Cerebellar cortex (tissue), 1 donor: ENCODE results near the gene S1PR4.
"Not testable (repeated sequence)": the region's sequence is repeated elsewhere in the genome, so short reads cannot be mapped to it uniquely, and the experiment has no call there.

ENCODE experiments used
- DNase-seq: peaks from one replicate; pipeline ENCODE4 v3.0.0-alpha.2; 2015; ENCODE audit warnings: low spot score

The S1PR4 gene

GRCh38 chr19:3194106-3195087, 15.8 kb downstream of the S1PR4 start:
- DNase-seq: no peak

- DNase-seq: peak; percentile 77
Measured at GRCh38 chr19:3196064-3196932, 17.7 kb downstream of the S1PR4 start.

DNA sequence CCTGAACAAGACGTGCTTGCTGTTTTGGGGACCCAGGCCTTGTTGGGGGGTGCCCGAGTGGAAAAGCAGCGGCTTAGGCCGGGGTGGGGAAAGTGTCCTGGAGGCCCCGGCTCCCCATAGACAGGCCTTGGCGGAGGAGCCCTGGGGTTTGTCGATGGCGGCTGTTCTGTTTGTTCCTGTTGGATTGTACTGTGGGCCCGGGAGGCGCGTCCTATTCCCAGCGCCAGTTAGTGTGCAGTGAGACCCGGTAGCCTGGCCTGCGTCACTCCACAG, 18.3 kb downstream of the S1PR4 start:
- peak; percentile 14 for DNase-seq

DNA sequence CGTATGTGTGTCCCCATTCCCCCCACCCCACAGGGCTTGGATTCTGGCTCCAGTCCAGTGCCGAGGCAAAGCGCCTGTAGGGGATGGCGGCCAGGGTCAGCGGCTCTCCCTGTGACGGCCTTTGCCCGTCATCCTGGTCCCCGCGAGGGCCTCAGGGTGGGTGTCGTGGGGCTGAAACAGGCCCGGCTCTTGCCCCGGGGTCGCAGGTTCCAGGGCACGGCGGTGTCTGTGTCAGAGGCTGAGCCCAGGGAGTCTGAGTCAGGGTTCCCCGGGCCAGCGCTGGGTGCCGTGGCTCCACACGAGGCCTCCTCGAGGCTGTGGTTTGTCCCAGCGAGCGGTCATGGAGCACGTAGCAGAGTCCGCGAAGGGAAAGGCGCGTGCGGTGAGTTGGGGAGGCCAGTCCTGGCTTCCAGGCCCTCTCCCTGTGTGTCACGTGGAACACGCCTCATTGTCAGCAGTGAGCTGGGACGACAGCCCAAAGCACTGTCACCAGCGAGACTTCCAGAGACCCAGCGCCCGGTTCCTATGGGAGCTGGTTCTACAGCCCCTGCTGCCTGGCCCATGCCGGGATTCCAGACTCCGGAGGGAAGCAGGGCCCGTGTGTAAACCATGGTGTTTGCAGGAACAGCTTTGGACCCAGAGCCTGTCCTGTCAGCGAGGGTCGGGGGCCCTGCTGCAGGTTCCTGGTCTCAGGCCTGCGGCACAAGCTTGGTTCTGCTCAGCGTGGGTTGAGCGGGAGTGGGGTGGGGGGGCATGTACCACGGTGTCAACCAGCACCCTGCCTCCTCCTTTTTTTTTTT, 20.5 kb downstream of the S1PR4 start:
- DNase-seq: peak; percentile 22

- no peak for DNase-seq
Measured at GRCh38 chr19:3201072-3201700, 22.6 kb downstream of the S1PR4 start.

DNA sequence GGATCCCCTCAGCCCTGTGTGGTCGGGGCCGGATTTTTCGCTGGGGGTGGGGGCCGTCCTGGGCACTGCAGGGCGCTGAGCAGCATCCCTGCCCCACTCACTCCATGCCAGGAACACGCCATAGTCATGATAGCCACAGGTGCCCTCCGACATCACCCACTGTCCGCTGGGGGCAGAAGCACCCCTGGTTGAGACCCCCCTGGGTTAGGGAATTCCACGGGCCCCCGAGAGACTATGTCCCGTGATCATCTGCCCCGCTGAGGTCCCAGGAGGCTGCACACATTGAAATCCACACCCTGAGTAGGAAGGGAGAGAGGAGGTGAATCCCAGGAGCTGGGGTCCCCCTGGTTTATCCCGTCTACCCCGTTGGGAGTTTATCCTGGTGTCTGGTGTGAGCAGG, 23.3 kb downstream of the S1PR4 start:
- DNase-seq: no peak

DNA sequence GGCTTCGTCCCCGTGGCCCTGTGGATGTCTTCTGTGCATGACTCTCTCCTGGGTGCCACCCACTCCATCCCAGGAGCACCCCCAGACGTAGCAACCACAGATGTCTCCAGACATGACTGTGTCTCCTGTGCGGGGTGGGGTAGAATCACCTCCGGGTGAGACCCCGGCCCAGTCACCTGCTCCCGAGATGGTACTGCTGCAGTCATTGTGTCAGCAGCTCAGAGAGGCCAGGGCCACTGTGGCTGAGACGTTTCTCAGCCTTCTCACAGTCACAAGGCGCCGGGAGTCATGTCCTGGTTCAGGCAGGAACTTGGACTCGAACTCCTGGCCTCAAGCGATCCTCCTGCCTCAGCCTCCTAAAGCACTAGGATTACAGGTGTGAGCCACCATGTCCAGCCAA, 23.8 kb downstream of the S1PR4 start:
- no peak for DNase-seq

DNA sequence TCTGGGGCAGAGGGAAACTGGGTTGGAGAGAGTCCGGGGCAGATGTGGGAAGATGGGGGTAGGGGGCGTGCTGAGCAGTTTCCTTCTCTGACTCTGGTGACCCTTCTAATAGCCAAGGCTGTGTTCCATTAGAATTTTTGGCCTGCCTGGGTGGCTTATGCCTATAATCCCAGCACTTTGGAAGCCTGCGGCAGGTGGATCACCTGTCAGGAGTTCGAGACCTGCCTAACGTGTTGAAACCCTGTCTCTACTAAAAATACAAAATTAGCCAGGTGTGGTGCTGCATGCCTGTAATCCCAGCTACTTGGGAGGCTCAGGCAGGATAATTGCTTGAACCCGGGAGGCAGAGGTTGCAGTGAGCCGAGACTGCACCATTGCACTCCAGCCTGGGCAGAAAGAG, 24.3 kb downstream of the S1PR4 start:
- not testable (repeated sequence) for DNase-seq

DNA sequence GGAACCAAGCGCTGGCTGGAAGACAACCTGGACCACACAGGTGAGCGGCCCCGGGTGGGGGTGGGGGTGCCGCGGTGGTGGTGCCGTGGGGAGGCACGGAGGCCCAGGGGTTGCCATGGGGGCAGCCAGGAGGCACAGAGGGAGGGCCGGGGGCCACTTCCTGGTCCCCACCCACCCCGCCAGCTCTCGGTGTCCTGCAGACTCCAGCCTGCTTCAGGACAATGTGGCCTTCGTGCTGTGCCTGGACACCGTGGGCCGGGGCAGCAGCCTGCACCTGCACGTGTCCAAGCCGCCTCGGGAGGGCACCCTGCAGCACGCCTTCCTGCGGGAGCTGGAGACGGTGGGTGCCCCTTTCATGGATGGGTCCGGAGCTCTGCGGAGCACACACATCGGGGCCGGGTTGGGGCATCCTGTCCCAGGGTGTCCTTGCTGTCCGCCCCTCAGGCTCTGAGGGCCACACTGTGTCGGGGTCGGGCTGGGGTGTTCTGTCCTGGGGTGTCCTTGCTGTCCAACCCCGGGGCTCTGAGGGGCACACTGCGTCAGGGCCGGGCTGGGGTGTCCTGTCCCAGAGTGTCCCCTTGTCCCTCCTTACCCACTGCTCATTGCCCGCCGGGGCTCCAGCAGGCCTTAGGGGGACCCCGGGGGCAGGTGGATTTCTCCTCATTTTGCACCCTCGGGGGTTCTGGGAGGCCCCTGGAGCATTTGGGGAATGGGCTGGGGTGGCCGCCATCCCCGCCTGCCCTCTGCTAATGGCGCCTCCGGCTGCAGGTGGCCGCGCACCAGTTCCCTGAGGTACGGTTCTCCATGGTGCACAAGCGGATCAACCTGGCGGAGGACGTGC, 25.5 kb downstream of the S1PR4 start:
- DNase-seq: no peak

GRCh38 chr19:3204646-3205275, 26.2 kb downstream of the S1PR4 start:
- DNase-seq: no peak

DNA sequence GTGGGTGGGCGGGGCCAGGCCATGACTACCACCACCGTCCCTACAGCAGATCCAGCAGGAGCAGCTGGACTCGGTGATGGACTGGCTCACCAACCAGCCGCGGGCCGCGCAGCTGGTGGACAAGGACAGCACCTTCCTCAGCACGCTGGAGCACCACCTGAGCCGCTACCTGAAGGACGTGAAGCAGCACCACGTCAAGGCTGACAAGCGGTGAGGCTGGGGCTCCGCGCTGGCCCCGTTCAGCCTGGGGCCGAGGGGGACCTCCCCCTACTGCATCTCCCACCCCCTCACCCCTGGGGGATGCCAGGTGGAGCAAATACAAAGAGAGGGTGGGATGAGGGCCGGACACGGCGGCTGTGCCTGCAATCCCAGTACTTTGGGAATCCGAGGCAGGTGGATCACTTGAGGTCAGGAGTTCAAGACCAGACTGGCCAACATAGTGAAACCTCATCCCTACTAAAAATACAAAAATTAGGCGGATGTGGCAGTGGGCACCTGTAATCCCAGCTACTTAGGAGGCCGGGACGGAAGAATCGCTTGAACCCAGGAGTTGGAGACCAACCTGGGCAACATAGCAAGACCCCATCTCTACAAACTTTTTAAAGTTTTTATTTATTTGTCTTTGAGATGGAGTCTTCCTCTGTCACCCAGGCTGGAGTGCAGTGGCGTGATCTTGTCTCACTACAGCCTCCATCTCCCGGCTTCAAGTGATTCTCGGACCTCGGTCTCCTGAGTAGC, 27.8 kb downstream of the S1PR4 start:
- no peak for DNase-seq

DNA sequence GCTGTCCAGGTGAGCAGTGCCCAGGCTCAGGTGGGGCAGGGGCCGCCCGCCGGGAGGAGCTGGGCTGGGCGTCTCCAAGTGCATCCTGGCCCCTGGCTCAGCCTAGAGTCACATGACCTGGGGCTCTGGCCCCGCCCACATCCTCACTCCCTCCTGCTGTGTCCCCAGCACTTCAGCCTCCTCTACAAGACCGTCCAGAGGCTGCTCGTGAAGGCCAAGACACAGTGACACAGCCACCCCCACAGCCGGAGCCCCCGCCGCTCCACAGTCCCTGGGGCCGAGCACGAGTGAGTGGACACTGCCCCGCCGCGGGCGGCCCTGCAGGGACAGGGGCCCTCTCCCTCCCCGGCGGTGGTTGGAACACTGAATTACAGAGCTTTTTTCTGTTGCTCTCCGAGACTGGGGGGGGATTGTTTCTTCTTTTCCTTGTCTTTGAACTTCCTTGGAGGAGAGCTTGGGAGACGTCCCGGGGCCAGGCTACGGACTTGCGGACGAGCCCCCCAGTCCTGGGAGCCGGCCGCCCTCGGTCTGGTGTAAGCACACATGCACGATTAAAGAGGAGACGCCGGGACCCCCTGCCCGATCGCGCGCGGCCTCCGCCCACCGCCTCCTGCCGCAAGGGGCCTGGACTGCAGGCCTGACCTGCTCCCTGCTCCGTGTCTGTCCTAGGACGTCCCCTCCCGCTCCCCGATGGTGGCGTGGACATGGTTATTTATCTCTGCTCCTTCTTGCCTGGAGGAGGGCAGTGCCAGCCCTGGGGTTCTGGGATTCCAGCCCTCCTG, 29.1 kb downstream of the S1PR4 start:
- no peak for DNase-seq

DNA sequence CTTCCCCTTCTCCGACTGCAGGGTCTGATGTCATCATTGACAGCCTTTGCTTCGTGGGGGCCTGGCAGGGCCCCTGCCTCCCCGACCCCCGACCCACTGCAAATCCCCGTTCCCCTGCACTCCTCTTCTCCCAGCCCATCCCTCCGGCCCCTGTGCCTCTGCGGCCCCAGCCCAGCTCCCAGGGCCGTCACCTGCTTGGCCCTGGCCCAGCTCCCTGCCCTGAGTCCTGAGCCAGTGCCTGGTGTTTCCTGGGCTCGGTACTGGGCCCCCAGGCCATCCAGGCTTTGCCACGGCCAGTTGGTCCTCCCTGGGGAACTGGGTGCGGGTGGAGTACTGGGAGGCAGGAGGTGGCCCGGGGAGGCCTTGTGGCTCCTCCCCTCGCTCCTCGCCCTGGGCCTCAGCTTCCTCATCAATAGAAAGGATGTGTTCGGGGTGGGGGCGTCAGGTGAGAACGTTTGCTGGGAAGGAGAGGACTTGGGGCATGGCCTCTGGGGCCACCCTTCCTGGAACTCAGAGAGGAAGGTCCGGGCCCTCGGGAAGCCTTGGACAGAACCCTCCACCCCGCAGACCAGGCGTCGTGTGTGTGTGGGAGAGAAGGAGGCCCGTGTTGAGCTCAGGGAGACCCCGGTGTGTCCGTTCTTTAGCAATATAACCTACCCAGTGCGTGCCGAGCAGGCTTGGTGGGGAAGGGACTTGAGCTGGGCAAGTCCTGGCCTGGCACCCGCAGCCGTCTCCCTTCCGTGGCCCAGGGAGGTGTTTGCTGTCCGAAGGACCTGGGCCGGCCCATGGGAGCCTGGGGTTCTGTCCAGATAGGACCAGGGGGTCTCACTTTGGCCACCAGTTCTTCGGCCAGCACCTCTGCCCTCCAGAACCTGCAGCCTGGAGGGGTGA, 30.0 kb downstream of the S1PR4 start:
- no peak for DNase-seq

GRCh38 chr19:3210347-3211017, 31.9 kb downstream of the S1PR4 start:
- DNase-seq: peak; percentile 35

- DNase-seq: no peak
Measured at GRCh38 chr19:3211191-3211590, 32.6 kb downstream of the S1PR4 start.

- DNase-seq: no peak
Measured at GRCh38 chr19:3213159-3213558, 34.6 kb downstream of the S1PR4 start.

DNA sequence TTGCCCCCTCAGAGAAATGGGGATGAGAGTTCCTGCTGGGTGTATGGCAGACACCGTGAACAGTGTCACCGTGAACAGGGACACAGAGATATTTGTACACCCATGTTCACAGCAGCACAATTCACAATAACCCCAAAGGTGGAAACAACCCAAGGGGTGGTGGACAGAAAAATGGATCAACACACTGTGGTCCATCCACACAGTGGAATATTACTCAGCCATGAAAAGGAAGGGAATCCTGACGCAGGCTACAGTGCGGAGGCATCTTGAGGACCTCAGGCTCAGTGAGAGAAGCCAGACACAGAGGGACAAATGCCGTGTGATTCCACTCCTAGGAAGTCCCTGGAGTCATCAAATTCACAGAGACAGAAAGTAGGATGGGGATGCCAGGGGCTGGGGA, 38.3 kb downstream of the S1PR4 start:
- no peak for DNase-seq
